Measurements from ENCODE around the gene RNASE8.
A peak's percentile ranks its signal among the peaks of the same experiment; 100 is the strongest.

Gene RNASE8

GRCh38 chr14:21093769-21094681 is 36.4 kb downstream of the RNASE8 start:
- peak; percentile 67 for DNase-seq

GRCh38 chr14:21095430-21096205 is 38.0 kb downstream of the RNASE8 start:
- no peak for DNase-seq

GRCh38 chr14:21096438-21096837 is 38.8 kb downstream of the RNASE8 start:
- no peak for DNase-seq

GRCh38 chr14:21096978-21097635 is 39.5 kb downstream of the RNASE8 start:
- no peak for DNase-seq

GRCh38 chr14:21097636-21098075 is 40.0 kb downstream of the RNASE8 start:
- DNase-seq, result peak; percentile 22

- peak; percentile 43 for DNase-seq
Measured at GRCh38 chr14:21098076-21098891, 40.7 kb downstream of the RNASE8 start, which contains the start of gene ZNF219. TSS of gene ZNF219 (minus strand) at chr14:21098655. CDS start at chr14:21093591, 5,064 bp downstream.

GRCh38 chr14:21098892-21099595 is 41.4 kb downstream of the RNASE8 start:
- DNase-seq, result peak; percentile 41

GRCh38 chr14:21099596-21099985 is 42.0 kb downstream of the RNASE8 start:
- no peak for DNase-seq

- no peak for DNase-seq
Measured at GRCh38 chr14:21100931-21101330, 43.3 kb downstream of the RNASE8 start, which contains the start of gene TMEM253. TSS of gene TMEM253 (plus strand) at chr14:21101066. CDS start at chr14:21101344, 278 bp downstream.

- no peak for DNase-seq
Measured at GRCh38 chr14:21101802-21102413, 44.3 kb downstream of the RNASE8 start.

GRCh38 chr14:21102521-21103410 is 45.1 kb downstream of the RNASE8 start:
- no peak for DNase-seq

GRCh38 chr14:21103411-21103709 is 45.7 kb downstream of the RNASE8 start:
- DNase-seq, result no peak

- DNase-seq, result peak; percentile 92
Measured at GRCh38 chr14:21103710-21104447, 46.3 kb downstream of the RNASE8 start.

GRCh38 chr14:21104448-21105060 is 46.9 kb downstream of the RNASE8 start:
- DNase-seq, result peak; percentile 77

- no peak for DNase-seq
Measured at GRCh38 chr14:21105095-21105494, 47.5 kb downstream of the RNASE8 start.

GRCh38 chr14:21106176-21106497 is 48.5 kb downstream of the RNASE8 start:
- no peak for DNase-seq

- peak; percentile 20 for DNase-seq
Measured at GRCh38 chr14:21106498-21107282, 49.1 kb downstream of the RNASE8 start.

- DNase-seq, result no peak
Measured at GRCh38 chr14:21107283-21107800, 49.7 kb downstream of the RNASE8 start.
